Right lobe of liver (tissue), 6 donors: ENCODE data around the gene PTPRD. TPM values are rescaled to one million over a fixed set of nuclear protein-coding genes. Genes with fewer than 3 reads are reported as not detected.

Experiments
- ATAC-seq, 4 donors: fragments of 200-7000 bp; cut with Tn5 transposase; one replicate each; pipeline ENCODE4 v1.9.1; 2020; ENCODE audit warnings: mild to moderate bottlenecking in 4 of 4, moderate library complexity in 4 of 4
- DNase-seq, 3 donors: peaks; one replicate each; pipeline ENCODE4 v3.0.0-alpha.2; 2020
- H3K27ac ChIP-seq, 3 donors: fragments of 200-600 bp; one replicate each; pipeline ENCODE4 v1.8.0; 2022
- H3K27me3 ChIP-seq, 2 donors: fragments of 200-600 bp; one replicate each; pipeline ENCODE4 v1.8.0; 2022
- H3K36me3 ChIP-seq, 4 donors: fragments of 200-600 bp; sonication (generic) in 1 of 4; one replicate each; pipeline versions ENCODE4 v1.5.1 to v1.8.0; 2017 to 2022; ENCODE audit warnings: control low read depth in 1 of 4
- H3K4me1 ChIP-seq, 4 donors: fragments of 200-600 bp; sonication (generic) in 1 of 4; one replicate each; pipeline versions ENCODE4 v1.5.1 to v1.8.0; 2017 to 2022; ENCODE audit warnings: control low read depth in 1 of 4
- H3K4me3 ChIP-seq, 3 donors: fragments of 200-600 bp; one replicate each; pipeline ENCODE4 v1.8.0; 2022
- H3K9me3 ChIP-seq, 4 donors: fragments of 200-600 bp; sonication (generic) in 1 of 4; one replicate each; pipeline versions ENCODE4 v1.5.1 to v1.8.0; 2017 to 2022; ENCODE audit warnings: control low read depth in 1 of 4
- POLR2A ChIP-seq: fragments of 450-650 bp; IDR thresholded peaks from one replicate; pipeline ENCODE4 v1.6.1; 2017; ENCODE audit warnings: antibody characterized with exemption, mild to moderate bottlenecking
- WGBS: methylation state at CpG from one replicate; pipeline ENCODE4 v1.1.6; 2018; ENCODE audit warnings: low coverage, low lambda C conversion rate; ENCODE audit not compliant: insufficient coverage; ENCODE audit errors: missing lambda C conversion rate; 5-methylcytosine and 5-hydroxymethylcytosine counted together
- intact Hi-C, 2 donors: fragments of 100-400 bp; cut with DNase I; formaldehyde crosslinking; loops; one replicate each; pipeline versions ENCODE4 v1.11.2 to v1.14.1; 2022
- total RNA-seq, 6 experiments: library from RNA; depleted of rRNA in 2 of 6; stranded (reverse); fragments of >200 nt in 2 of 6; fragmentation: NEBNext Ultra II Directional in 3 of 6; extraction: Animal tissue kit (Norgen Biotek cat#: 25700) in 3 of 6; gene quantifications; one replicate each; pipeline versions ENCODE4 v1.1.0 to v1.2.4, GENCODE V29; 2016 to 2023
- TF ChIP-seq, protein P1 (sequence below), 4 donors: fragments of 200-600 bp in 3 of 4; fragments of 450-650 bp in 1 of 4; IDR thresholded peaks; one replicate each; pipeline versions ENCODE4 v1.5.1 to v1.8.0; 2016 to 2022; ENCODE audit warnings: antibody characterized with exemption in 4 of 4, mild to moderate bottlenecking in 2 of 4
- donor health status: DM: no; HTN: yes; CAD: no.
- donor health status: DM: no; HTN: no; CAD: no.
- donor health status: DM: no; HTN: no; CAD: no.
- donor health status: DM: no; HTN: yes; CAD: no.
- donor health status: DM: no; HTN: yes; CAD: no.

Gene PTPRD
- total RNA-seq, 6 experiments from 2014 or later, result 5.4 to 29.8 (median 13.9) TPM

DNA sequence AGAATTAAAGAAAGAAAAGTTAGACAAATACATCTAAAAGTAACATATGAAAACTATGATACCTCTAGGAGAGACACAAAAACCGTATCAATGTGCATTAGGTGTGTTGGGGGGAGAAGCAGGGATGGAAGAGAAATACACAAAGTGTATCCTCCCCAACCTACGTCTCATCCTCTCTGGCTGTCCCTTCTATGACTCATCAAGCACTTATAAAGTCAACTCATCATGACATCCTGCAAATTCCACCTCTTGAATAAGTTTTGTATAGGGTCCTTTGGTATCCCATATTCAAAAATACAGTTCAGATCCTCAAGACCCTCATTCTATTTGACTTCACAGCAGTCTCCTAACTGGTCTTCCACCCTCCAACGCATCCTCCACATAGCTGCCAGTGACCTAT, 1895.7 kb downstream of the PTPRD start:
- no peak for DNase-seq
- ATAC-seq, result no peak
- Histone ChIP-seq H3K36me3 (no peaks in the 10 kb centered on the region), H3K9me3 (no peaks in the 10 kb centered on the region), H3K27me3 (no peaks in the 10 kb centered on the region), H3K4me1 (no peaks in the 10 kb centered on the region), H3K4me3 (no peak overlapping the region), H3K27ac (no peak overlapping the region)
- 88% methylated on average over 2 of the region's 3 CpGs for WGBS
- intact Hi-C loops, result no loop called here
- no peak for TF ChIP-seq POLR2A
- TF ChIP-seq, protein P1, sequence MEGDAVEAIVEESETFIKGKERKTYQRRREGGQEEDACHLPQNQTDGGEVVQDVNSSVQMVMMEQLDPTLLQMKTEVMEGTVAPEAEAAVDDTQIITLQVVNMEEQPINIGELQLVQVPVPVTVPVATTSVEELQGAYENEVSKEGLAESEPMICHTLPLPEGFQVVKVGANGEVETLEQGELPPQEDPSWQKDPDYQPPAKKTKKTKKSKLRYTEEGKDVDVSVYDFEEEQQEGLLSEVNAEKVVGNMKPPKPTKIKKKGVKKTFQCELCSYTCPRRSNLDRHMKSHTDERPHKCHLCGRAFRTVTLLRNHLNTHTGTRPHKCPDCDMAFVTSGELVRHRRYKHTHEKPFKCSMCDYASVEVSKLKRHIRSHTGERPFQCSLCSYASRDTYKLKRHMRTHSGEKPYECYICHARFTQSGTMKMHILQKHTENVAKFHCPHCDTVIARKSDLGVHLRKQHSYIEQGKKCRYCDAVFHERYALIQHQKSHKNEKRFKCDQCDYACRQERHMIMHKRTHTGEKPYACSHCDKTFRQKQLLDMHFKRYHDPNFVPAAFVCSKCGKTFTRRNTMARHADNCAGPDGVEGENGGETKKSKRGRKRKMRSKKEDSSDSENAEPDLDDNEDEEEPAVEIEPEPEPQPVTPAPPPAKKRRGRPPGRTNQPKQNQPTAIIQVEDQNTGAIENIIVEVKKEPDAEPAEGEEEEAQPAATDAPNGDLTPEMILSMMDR (IDR thresholded peaks at IDR 0.05), result no peak

DNA sequence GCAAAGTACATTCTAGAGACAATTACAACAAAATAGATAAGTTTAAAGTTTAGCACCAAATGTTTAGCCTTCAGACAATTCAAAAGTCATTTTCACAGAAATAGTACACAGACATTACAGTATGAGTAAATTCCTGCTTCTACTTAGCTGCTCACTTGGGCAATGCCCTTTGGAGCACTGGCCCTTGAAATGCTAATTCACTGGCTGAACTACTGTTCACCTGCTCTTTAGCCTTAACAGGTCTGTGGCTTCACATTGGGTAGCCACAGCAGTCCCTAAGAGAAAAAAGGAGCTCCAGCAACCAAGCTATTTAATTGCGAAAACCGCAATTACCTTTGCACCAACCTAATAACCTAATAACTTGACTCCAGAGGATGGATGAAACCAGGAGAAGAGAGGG, 1897.0 kb downstream of the PTPRD start:
- 42% methylated on average over 2 of the region's 2 CpGs for WGBS
- Histone ChIP-seq H3K27ac (no peak overlapping the region), H3K4me3 (no peak overlapping the region), H3K36me3 (no peaks in the 10 kb centered on the region), H3K4me1 (no peaks in the 10 kb centered on the region), H3K27me3 (no peaks in the 10 kb centered on the region), H3K9me3 (no peaks in the 10 kb centered on the region)
- intact Hi-C loops, result no loop called here
- ATAC-seq (peak in 3 of 4 donors; percentile 37 to 53 (median 40)), DNase-seq (no peak)
- TF ChIP-seq, protein P1 (IDR thresholded peaks at IDR 0.05), result no peak
- no peak for TF ChIP-seq POLR2A

DNA sequence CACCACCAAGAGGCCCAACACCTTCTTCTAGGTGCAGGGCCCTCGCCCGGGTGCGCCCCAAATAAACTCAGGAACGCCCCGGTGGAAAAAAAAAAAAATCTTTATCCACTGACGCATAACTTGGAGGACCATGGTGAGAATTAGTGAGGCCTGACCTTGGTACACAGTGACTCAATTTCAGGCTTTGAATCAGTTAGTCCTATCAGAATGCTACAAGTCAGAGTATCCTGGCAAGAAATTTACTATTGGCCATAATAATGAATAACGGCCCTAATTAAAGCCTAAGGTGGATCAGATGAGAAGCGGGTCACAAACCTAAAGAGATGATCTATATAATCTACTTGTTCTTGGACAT, 1899.0 kb downstream of the PTPRD start:
- TF ChIP-seq POLR2A, result no peak
- TF ChIP-seq, protein P1 (IDR thresholded peaks at IDR 0.05), result no peak
- ATAC-seq, result no peak
- H3K27ac ChIP-seq, result no peak overlapping the region
- intact Hi-C loops, result no loop called here
- no peaks in the 10 kb centered on the region for H3K4me1 ChIP-seq
- DNase-seq, result no peak
- no peak overlapping the region for H3K4me3 ChIP-seq
- 56% methylated on average over 3 of the region's 8 CpGs for WGBS
- H3K36me3 ChIP-seq, result no peaks in the 10 kb centered on the region
- no peaks in the 10 kb centered on the region for H3K27me3 ChIP-seq
- no peaks in the 10 kb centered on the region for H3K9me3 ChIP-seq

DNA sequence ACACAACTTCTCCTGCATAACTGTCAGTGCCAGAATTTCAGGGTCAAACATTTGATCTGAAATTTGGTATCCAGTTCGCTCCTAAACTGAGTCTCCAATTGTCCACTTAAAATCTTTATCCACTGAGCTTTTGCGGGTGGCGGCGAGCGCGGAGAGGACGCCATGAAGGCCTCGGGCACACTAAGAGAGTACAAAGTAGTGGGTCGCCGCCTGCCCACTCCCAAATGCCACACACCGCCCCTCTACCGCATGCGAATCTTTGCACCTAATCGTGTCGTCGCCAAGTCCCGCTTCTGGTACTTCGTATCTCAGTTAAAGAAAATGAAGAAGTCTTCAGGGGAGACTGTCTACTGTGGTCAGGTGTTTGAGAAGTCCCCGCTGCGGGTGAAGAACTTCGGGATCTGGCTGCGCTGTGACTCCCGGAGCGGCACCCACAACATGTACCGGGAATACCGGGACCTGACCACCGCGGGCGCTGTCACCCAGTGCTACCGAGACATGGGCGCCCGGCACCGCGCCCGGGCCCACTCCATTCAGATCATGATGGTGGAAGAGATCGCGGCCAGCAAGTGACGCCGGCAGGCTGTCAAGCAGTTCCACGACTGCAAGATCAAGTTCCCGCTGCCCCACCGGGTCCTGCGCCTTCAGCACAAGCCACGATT, 1899.5 kb downstream of the PTPRD start:
- 88% methylated on average over 12 of the region's 44 CpGs for WGBS
- Histone ChIP-seq H3K27me3 (no peaks in the 10 kb centered on the region), H3K9me3 (no peaks in the 10 kb centered on the region), H3K36me3 (no peaks in the 10 kb centered on the region), H3K4me3 (no peak overlapping the region), H3K4me1 (no peaks in the 10 kb centered on the region), H3K27ac (no peak overlapping the region)
- DNase-seq (no peak), ATAC-seq (no peak)
- intact Hi-C loops, result no loop called here
- TF ChIP-seq POLR2A, result no peak
- TF ChIP-seq, protein P1 (IDR thresholded peaks at IDR 0.05), result no peak

- H3K36me3 ChIP-seq, result no peaks in the 10 kb centered on the region
- H3K4me1 ChIP-seq, result no peaks in the 10 kb centered on the region
- no peak overlapping the region for H3K4me3 ChIP-seq
- DNase-seq, result no peak
- H3K27ac ChIP-seq, result no peak overlapping the region
- intact Hi-C loops, result no loop called here
- no peaks in the 10 kb centered on the region for H3K27me3 ChIP-seq
- ATAC-seq, result no peak
- no peaks in the 10 kb centered on the region for H3K9me3 ChIP-seq
- 88% methylated on average over 4 of the region's 4 CpGs for WGBS
- no peak for TF ChIP-seq POLR2A
- TF ChIP-seq, protein P1 (IDR thresholded peaks at IDR 0.05), result no peak
Measured at GRCh38 chr9:8709731-8710130, 1903.1 kb downstream of the PTPRD start.
